Stimulated activated memory B cell treated with anti-CD40 and anti-IgM and Interleukin-4, amounts not matched to agents 10 μg/mL and 1 μg/mL and 100 μg/mL, for 72 hours (primary cell): Measurements from ENCODE around the gene TOR1AIP2.

Source experiments
- ATAC-seq: fragments of 150-1000 bp; cut with Tn5 transposase; 2 replicates; pipeline ENCODE4 v1.10.0; 2021
- H3K27ac Mint-ChIP-seq: one replicate; pipeline ENCODE4 v1.8.0; 2022; ENCODE audit warnings: mild to moderate bottlenecking, mixed read lengths
- H3K27me3 Mint-ChIP-seq: one replicate; pipeline ENCODE4 v1.8.0; 2022; ENCODE audit warnings: mixed read lengths
- H3K36me3 Mint-ChIP-seq: one replicate; pipeline ENCODE4 v1.8.0; 2022; ENCODE audit warnings: mixed read lengths
- H3K4me1 Mint-ChIP-seq: one replicate; pipeline ENCODE4 v1.8.0; 2022; ENCODE audit warnings: mixed read lengths
- H3K4me3 Mint-ChIP-seq: one replicate; pipeline ENCODE4 v1.8.0; 2022; ENCODE audit warnings: mild to moderate bottlenecking, moderate library complexity, mixed read lengths
- H3K9me3 Mint-ChIP-seq: one replicate; pipeline ENCODE4 v1.8.0; 2022; ENCODE audit warnings: mixed read lengths

TOR1AIP2 gene

GRCh38 chr1:179822065-179822464 is 55.5 kb downstream of the TOR1AIP2 start:
- Mint-ChIP-seq H3K27ac (no peak overlapping the region), H3K36me3 (no peaks in the 10 kb centered on the region)

GRCh38 chr1:179821524-179821923 is 56.1 kb downstream of the TOR1AIP2 start:
- no peaks in the 10 kb centered on the region for H3K4me1 Mint-ChIP-seq
- H3K27ac Mint-ChIP-seq = no peak overlapping the region
- H3K4me3 Mint-ChIP-seq = no peak overlapping the region
- no peaks in the 10 kb centered on the region for H3K9me3 Mint-ChIP-seq
- ATAC-seq = no peak
- H3K27me3 Mint-ChIP-seq = peaks cover 31% of the 10 kb centered on the region
- H3K36me3 Mint-ChIP-seq = no peaks in the 10 kb centered on the region

More at GRCh38 chr1:179822065-179822464, 55.5 kb downstream of the TOR1AIP2 start:
- H3K4me1 Mint-ChIP-seq = no peaks in the 10 kb centered on the region
- H3K27me3 Mint-ChIP-seq = peaks cover 33% of the 10 kb centered on the region
- H3K9me3 Mint-ChIP-seq = no peaks in the 10 kb centered on the region
- ATAC-seq = no peak
- H3K4me3 Mint-ChIP-seq = no peak overlapping the region

- no peak overlapping the region for H3K27ac Mint-ChIP-seq
- no peaks in the 10 kb centered on the region for H3K9me3 Mint-ChIP-seq
- H3K4me3 Mint-ChIP-seq = no peak overlapping the region
- no peak for ATAC-seq
- H3K36me3 Mint-ChIP-seq = no peaks in the 10 kb centered on the region
- peaks cover 22% of the 10 kb centered on the region for H3K27me3 Mint-ChIP-seq
- H3K4me1 Mint-ChIP-seq = peaks cover 4% of the 10 kb centered on the region
Observed at GRCh38 chr1:179820226-179820970, 57.2 kb downstream of the TOR1AIP2 start.

GRCh38 chr1:179818743-179819173 is 58.8 kb downstream of the TOR1AIP2 start:
- Mint-ChIP-seq H3K36me3 (no peaks in the 10 kb centered on the region), H3K4me1 (peaks cover 18% of the 10 kb centered on the region), H3K4me3 (no peak overlapping the region), H3K27me3 (peaks cover 8% of the 10 kb centered on the region), H3K9me3 (no peaks in the 10 kb centered on the region), H3K27ac (no peak overlapping the region)
- ATAC-seq = no peak

GRCh38 chr1:179818260-179818659 is 59.3 kb downstream of the TOR1AIP2 start:
- no peak overlapping the region for H3K27ac Mint-ChIP-seq
- no peak for ATAC-seq
- peaks cover 18% of the 10 kb centered on the region for H3K4me1 Mint-ChIP-seq
- no peaks in the 10 kb centered on the region for H3K9me3 Mint-ChIP-seq
- H3K36me3 Mint-ChIP-seq = no peaks in the 10 kb centered on the region
- H3K27me3 Mint-ChIP-seq = peaks cover 9% of the 10 kb centered on the region
- H3K4me3 Mint-ChIP-seq = no peak overlapping the region

GRCh38 chr1:179817789-179818188 is 59.8 kb downstream of the TOR1AIP2 start:
- peaks cover 13% of the 10 kb centered on the region for H3K27me3 Mint-ChIP-seq
- H3K4me1 Mint-ChIP-seq = peaks cover 18% of the 10 kb centered on the region
- no peaks in the 10 kb centered on the region for H3K9me3 Mint-ChIP-seq
- no peak overlapping the region for H3K4me3 Mint-ChIP-seq
- no peaks in the 10 kb centered on the region for H3K36me3 Mint-ChIP-seq
- ATAC-seq = no peak
- H3K27ac Mint-ChIP-seq = no peak overlapping the region

- Mint-ChIP-seq H3K4me1 (peaks cover 18% of the 10 kb centered on the region), H3K36me3 (no peaks in the 10 kb centered on the region), H3K9me3 (no peaks in the 10 kb centered on the region), H3K4me3 (no peak overlapping the region), H3K27ac (no peak overlapping the region), H3K27me3 (peaks cover 21% of the 10 kb centered on the region)
- ATAC-seq = no peak
Observed at GRCh38 chr1:179817056-179817455, 60.5 kb downstream of the TOR1AIP2 start.

- Mint-ChIP-seq H3K9me3 (no peaks in the 10 kb centered on the region), H3K36me3 (no peaks in the 10 kb centered on the region), H3K27ac (no peak overlapping the region), H3K4me3 (peak overlapping the region; percentile 28), H3K4me1 (peaks cover 18% of the 10 kb centered on the region), H3K27me3 (peaks cover 27% of the 10 kb centered on the region)
- ATAC-seq = no peak
Observed at GRCh38 chr1:179816196-179816960, 61.2 kb downstream of the TOR1AIP2 start.

GRCh38 chr1:179815641-179816040 is 62.0 kb downstream of the TOR1AIP2 start:
- peak overlapping the region; percentile 82 for H3K27ac Mint-ChIP-seq
- peaks cover 30% of the 10 kb centered on the region for H3K27me3 Mint-ChIP-seq
- H3K36me3 Mint-ChIP-seq = no peaks in the 10 kb centered on the region
- peak overlapping the region; percentile 90 for H3K4me3 Mint-ChIP-seq
- no peak for ATAC-seq
- H3K9me3 Mint-ChIP-seq = no peaks in the 10 kb centered on the region
- peaks cover 18% of the 10 kb centered on the region for H3K4me1 Mint-ChIP-seq

GRCh38 chr1:179814546-179814838 is 63.1 kb downstream of the TOR1AIP2 start:
- H3K4me1 Mint-ChIP-seq = peaks cover 18% of the 10 kb centered on the region
- H3K27ac Mint-ChIP-seq = peak overlapping the region; percentile 82
- peak; percentile 39 for ATAC-seq
- peak overlapping the region; percentile 90 for H3K4me3 Mint-ChIP-seq
- no peaks in the 10 kb centered on the region for H3K9me3 Mint-ChIP-seq
- H3K27me3 Mint-ChIP-seq = peaks cover 42% of the 10 kb centered on the region
- no peaks in the 10 kb centered on the region for H3K36me3 Mint-ChIP-seq

GRCh38 chr1:179813626-179814545 is 63.7 kb downstream of the TOR1AIP2 start:
- no peaks in the 10 kb centered on the region for H3K36me3 Mint-ChIP-seq
- H3K9me3 Mint-ChIP-seq = no peaks in the 10 kb centered on the region
- ATAC-seq = no peak
- peak overlapping the region; percentile 90 for H3K4me3 Mint-ChIP-seq
- peaks cover 18% of the 10 kb centered on the region for H3K4me1 Mint-ChIP-seq
- peak overlapping the region; percentile 82 for H3K27ac Mint-ChIP-seq
- peaks cover 43% of the 10 kb centered on the region for H3K27me3 Mint-ChIP-seq

- H3K27me3 Mint-ChIP-seq = peaks cover 43% of the 10 kb centered on the region
- H3K36me3 Mint-ChIP-seq = no peaks in the 10 kb centered on the region
Observed at GRCh38 chr1:179812501-179813292, 64.9 kb downstream of the TOR1AIP2 start.

GRCh38 chr1:179810367-179810715 is 67.3 kb downstream of the TOR1AIP2 start:
- Mint-ChIP-seq H3K27ac (no peak overlapping the region), H3K4me3 (no peak overlapping the region), H3K4me1 (peaks cover 13% of the 10 kb centered on the region), H3K36me3 (no peaks in the 10 kb centered on the region), H3K27me3 (peaks cover 51% of the 10 kb centered on the region), H3K9me3 (no peaks in the 10 kb centered on the region)
- ATAC-seq = no peak

More at GRCh38 chr1:179812501-179813292, 64.9 kb downstream of the TOR1AIP2 start:
- Mint-ChIP-seq H3K4me1 (peaks cover 18% of the 10 kb centered on the region), H3K4me3 (no peak overlapping the region), H3K9me3 (no peaks in the 10 kb centered on the region), H3K27ac (no peak overlapping the region)
- ATAC-seq = no peak

- Mint-ChIP-seq H3K36me3 (no peaks in the 10 kb centered on the region), H3K4me3 (no peak overlapping the region), H3K27me3 (peaks cover 52% of the 10 kb centered on the region), H3K4me1 (peaks cover 7% of the 10 kb centered on the region), H3K27ac (no peak overlapping the region), H3K9me3 (no peaks in the 10 kb centered on the region)
- peak; percentile 51 for ATAC-seq
Observed at GRCh38 chr1:179809506-179810366, 67.9 kb downstream of the TOR1AIP2 start.
